T-helper 9 cell (primary cell): Measurements from ENCODE around the gene RSPRY1.
"Not testable (repeated sequence)": the region's sequence is repeated elsewhere in the genome, so short reads cannot be mapped to it uniquely, and the experiment has no call there.

Experiments used
- DNase-seq: peaks from one replicate; pipeline ENCODE4 v3.0.0-alpha.2; 2020

RSPRY1 gene

DNA sequence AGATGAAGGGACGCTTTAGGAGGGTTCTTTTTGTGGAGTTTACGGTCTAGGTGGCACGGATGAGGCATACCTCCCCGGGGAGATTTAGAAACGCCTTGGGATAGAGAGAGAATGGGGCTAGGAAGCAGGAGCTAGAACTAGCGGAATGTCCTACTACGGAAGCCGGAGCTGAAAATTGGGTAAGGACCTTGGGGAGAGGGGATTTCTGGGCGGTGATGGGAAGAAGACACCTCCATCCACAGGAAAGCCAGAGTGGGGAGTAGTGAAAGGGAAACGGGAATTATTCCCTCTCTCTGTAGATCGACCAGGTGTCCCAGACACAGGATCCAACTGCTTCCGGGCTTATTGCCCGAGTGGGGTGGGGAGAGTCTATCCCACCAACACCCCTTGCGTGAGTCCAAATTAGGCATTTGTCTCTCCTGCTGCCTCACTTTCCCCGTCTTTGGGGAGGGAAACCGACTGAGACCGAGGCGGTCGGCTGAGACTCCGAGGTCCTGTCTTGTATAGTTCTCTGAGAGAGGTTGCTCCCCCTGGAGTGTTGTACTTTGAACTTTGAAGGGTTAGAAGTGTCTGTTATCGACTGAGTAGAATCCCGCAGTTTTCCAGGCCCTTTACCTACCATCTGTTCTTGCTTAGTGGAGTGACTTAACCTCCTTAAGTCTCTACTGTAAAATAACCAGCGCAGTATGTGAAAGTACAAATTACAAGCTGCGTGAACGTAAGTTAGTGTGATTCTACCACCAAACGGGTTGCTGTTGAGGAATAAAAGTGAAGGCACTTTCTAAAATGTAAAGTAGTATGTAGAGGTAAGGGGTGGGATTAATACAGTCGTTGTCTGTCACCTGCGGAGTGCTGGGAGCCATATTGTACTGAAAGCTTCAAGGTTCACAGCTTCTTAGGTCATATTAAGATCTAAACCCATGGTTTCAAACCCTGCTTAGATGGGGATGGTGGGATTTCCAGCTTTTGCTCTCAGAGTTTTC, 1.0 kb downstream of the RSPRY1 start:
- DNase-seq, result peak; percentile 2

DNA sequence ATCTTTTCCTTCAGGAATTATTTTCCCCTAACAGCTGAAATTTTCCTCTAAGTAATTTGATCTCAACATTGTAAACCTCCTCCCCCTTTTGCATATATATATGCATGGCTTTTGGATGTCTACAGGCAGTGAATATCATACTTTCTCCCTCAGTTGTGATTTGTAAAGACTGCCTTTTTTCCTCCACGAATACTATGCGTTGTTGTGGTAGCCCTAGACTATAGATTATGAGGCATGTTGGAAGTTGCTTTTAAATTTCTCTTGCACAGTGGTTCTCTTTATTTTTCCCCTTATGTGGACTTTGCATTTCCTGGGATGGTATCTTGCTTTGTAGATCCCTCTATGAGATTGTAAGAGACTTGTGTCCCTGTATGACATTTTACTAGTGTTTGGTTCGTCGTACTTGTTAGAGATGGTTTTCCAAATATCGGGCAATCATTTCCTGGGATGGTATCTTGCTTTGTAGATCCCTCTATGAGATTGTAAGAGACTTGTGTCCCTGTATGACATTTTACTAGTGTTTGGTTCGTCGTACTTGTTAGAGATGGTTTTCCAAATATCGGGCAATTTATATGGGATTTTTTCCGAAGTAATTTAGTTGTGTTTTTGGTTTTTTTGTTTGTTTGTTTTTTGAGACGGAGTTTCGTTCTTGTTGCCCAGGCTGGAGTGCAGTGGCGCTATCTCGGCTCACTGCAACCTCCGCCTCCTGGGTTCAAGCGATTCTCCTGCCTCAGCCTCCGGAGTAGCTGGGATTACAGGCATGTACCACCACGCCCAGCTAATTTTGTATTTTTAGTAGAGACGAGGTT, 2.0 kb downstream of the RSPRY1 start:
- DNase-seq, result not testable (repeated sequence)

DNA sequence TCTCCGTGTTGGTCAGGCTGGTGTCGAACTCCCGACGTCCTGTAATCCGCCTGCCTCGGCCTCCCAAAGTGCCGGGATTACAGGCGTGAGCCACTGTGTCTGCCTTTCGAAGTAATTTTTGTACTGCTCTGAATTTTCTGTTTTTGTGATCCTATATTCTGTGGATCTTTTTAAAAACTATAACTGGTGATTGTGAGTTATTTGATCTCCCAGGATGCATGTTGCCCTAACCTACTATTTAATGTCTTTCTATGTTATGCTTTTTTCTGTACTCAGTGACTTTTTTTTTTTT, 2.5 kb downstream of the RSPRY1 start:
- DNase-seq, result no peak

DNA sequence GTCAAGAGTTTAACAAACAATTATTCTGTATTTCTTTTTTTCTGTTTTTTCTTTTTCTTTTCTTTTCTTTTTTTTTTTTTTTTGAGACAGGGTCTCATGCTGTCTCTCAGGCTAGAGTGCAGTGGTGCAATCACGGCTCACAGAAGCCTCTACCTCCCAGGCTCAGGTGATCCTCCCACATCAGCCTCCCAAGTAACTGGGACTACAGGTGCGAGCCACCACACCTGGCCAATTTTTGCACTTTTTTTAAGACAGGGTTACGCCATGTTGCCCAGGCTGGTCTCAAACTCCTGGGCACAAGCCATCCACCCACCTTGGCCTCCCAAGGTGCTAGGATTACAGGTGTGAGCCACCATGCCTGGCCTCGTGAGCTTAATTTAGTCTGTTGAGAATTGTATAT, 3.4 kb downstream of the RSPRY1 start:
- not testable (repeated sequence) for DNase-seq

- no peak for DNase-seq
Measured at GRCh38 chr16:57190136-57190535, 4.0 kb downstream of the RSPRY1 start.

DNA sequence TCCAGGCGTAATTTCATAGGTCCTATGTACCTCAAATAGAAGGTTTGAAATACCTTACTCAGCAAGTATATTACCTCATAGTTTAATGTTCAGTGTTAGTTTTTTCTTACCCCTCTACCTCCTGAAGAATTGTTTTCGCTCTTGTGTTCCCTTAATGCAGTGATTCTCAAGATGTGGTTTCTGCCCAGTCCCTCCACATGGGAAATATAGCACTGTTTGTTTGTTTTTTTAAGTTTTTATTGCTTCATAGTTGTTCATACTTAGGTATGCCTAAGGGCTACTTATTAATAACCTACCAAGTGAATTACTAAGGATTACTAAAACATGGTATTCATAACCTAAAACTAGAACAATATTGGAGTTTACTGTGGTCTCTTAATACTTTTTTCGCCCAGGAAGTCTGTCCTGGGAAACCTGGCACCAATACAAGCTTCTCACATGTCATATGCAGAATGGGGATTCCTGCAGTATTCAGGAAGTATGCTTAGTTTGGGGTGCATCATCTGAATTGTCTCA, 5.0 kb downstream of the RSPRY1 start:
- DNase-seq, result no peak

GRCh38 chr16:57192146-57192545, 6.0 kb downstream of the RSPRY1 start:
- DNase-seq, result no peak

- no peak for DNase-seq
Measured at GRCh38 chr16:57192720-57193486, 6.8 kb downstream of the RSPRY1 start.

- no peak for DNase-seq
Measured at GRCh38 chr16:57194512-57194911, 8.4 kb downstream of the RSPRY1 start.

DNA sequence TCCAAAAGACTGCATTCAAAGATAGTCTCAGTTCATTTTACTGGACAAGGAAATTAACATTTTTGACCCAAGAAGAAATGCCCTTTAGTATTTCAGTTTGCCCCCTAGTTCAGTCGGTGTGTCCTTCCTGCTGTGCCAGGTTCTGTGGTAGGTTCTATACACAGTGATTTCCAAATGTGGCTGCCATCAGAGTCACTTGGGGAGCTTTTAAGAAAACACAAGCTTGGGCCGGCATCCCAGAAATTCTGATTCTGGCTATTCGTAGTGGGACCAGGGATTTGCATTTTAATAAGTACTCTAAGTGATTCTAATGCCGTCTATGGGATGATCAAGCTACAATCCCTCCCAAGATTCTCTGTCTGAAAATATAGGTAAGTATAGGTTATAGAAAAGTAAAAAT, 10.2 kb downstream of the RSPRY1 start:
- DNase-seq, result no peak

DNA sequence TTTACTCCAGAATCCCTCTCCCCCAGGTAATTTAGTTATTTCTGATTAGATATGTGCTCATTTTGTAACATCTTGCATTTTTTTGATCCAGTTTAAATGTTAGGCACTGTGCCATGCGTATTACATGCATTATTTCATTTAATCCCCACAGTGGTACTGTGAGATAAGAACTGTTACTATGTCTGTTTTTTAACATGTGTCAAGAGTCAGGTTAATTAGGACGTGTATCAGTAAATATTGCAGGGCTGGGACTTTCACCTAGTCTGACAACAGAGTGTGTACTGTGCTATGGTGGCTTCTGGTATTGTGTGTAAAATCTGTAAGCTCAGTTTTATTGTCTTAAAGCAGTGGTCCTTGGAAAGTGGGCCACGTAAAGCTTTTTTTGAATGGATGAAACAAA, 10.6 kb downstream of the RSPRY1 start:
- no peak for DNase-seq

GRCh38 chr16:57200321-57200720, 14.2 kb downstream of the RSPRY1 start:
- DNase-seq, result not testable (repeated sequence)

DNA sequence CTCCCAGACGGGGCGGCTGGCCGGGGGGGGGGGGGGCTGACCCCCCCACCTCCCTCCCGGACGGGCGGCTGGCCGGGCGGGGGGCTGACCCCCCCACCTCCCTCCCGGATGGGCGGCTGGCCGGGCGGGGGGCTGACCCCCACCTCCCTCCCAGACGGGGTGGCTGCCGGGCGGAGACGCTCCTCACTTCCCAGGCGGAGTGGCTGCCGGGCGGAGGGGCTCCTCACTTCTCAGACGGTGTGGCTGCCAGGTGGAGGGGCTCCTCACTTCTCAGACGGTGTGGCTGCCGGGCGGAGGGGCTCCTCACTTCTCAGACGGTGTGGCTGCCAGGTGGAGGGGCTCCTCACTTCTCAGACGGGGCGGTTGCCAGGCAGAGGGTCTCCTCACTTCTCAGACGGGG, 14.8 kb downstream of the RSPRY1 start:
- not testable (repeated sequence) for DNase-seq

DNA sequence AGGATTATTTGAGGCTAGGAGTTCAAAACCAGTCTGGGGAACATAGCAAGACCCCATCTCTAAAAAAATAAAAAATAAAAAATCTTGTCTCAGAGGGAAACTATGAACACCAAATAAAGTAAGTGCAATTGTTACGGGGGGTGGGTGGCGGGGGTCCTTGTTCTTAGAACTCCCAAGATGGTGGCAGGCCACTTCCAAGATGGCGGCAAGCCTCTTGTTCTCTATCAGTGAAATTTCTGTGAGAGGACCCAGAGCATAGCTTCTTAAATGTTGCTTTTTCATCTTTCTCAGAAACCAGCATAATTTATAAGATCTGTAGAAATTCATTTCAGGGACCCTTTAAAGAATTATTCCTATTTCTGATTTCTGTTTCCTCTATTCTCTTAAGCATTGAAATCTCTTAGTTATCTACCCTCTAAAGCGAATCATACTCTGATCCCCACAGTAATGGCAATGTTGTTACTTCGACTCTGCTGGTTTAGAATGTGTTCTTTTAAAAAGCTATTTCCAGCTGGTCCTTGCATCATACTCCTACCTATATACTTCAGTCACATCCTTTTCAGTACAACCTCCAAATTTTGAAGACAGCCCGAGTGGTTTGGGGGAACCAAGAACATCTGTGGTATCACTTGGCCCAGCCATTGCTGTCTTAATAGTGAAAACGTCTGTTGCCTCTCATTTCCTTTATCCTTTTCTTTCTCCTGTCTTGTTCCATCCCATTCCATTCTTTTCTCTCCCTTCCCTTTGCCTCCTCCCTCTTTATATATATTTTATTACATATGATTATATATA, 16.2 kb downstream of the RSPRY1 start:
- no peak for DNase-seq

DNA sequence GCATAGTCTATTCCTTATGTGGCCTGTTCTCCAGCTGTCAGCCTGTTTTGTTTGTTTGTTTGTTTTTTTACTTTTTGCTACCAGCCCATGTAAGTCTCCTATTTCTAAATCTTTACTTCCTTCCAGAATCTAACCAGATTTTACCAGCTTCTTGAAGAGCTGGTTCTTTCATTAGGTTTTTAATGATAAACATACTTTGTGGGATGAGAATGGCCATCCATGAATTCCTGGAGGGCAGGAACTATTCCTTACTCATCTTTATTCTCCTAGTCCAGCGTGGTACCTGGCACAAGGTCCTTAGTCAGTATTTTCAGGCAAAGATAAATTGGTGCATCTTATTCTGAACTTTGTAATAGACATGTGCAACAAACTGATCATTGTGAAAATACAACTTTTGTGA, 17.3 kb downstream of the RSPRY1 start:
- no peak for DNase-seq

DNA sequence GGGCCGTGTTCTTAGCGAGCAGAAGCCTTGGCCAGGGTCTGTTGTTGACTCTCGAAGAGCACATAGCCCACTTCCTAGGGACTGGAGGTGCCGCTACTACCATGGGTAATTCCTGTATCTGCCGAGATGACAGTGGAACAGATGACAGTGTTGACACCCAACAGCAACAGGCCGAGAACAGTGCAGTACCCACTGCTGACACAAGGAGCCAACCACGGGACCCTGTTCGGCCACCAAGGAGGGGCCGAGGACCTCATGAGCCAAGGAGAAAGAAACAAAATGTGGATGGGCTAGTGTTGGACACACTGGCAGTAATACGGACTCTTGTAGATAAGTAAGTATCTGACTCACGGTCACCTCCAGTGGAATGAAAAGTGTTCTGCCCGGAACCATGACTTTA, 18.5 kb downstream of the RSPRY1 start:
- no peak for DNase-seq

- no peak for DNase-seq
Measured at GRCh38 chr16:57208926-57209325, 22.8 kb downstream of the RSPRY1 start.

- no peak for DNase-seq
Measured at GRCh38 chr16:57209780-57210179, 23.7 kb downstream of the RSPRY1 start.

DNA sequence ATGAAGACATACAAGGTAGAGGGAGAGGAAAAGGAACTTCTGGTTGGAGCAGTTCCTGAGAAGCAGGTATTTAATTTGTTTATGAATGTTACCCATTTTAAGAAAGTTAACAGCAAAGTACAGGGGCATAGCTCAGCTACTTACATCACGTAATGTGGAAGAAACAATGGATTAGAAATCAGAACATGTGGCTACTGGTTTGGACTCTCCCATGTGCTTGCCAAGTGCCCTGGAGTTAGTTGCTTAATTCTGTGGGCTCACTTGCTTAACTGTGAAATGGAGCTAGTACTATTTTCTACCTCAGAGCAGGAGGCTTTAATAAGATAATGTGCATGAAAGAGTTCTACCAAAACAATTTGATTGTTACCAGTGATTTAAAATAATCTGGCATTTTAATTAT, 27.3 kb downstream of the RSPRY1 start:
- DNase-seq, result no peak

- no peak for DNase-seq
Measured at GRCh38 chr16:57216968-57217367, 30.8 kb downstream of the RSPRY1 start.

GRCh38 chr16:57223057-57223456, 36.9 kb downstream of the RSPRY1 start:
- no peak for DNase-seq
